ENCODE results near the gene RASA2. TPM values are rescaled to one million over a fixed set of nuclear protein-coding genes. Genes with fewer than 3 reads are reported as not detected.
"Not testable (repeated sequence)": the region's sequence is repeated elsewhere in the genome, so short reads cannot be mapped to it uniquely, and the experiment has no call there.

RASA2 gene
- polyA plus RNA-seq, 1 donor (not counting 4 experiments of a cell fraction or from before 2014, with no cell fraction given): 10.3 TPM

DNA sequence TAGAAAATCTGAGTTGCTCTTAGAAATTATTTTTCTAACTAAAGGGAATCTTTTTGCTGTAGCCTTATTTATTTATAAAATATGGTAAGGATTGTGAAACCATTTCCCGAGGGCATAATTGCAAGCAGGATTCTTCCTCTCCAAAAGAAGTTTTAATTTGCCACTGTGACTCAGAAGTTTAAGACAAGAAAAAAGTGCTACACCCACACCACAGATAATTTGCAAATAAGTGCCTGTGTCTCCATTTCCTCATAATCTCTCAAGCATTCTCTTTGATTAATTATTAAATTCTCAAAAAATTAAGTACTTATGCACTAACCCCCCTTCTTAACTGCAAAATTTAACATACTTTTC is 43.6 kb downstream of the RASA2 start:
- Histone ChIP-seq H3K9me3 (ENCODE audit: control insufficient read depth, low read depth, low read length) (no peaks in the 10 kb centered on the region), H3K27ac (ENCODE audit: control insufficient read depth, insufficient read depth, low read length) (peak overlapping the region; percentile 80), H3K79me2 (ENCODE audit: control insufficient read depth, insufficient read depth, low read length) (peaks cover 10% of the 10 kb centered on the region), H3K36me3 (ENCODE audit: control insufficient read depth in 2 of 2, extremely low read depth in 1 of 2, insufficient read depth in 2 of 2, low read length in 2 of 2) (peaks cover 0 to 2% of the 10 kb centered on the region in 2 experiments), H3K9me1 (ENCODE audit: control insufficient read depth, extremely low read depth, insufficient read depth, low read length) (no peaks in the 10 kb centered on the region), H3K9ac (ENCODE audit: control insufficient read depth, extremely low read depth, insufficient read depth, low read length) (peak overlapping the region; percentile 62), H3K4me1 (ENCODE audit: control insufficient read depth, extremely low read depth, insufficient read depth, low read length) (peaks cover 34% of the 10 kb centered on the region), H4K20me1 (ENCODE audit: control insufficient read depth, extremely low read depth, insufficient read depth, low read length) (no peaks in the 10 kb centered on the region), H3K4me2 (ENCODE audit: control insufficient read depth, extremely low read depth, insufficient read depth, low read depth, low read length) (peak overlapping the region; percentile 86), H3K4me3 (ENCODE audit: control insufficient read depth in 2 of 3, extremely low read depth in 1 of 3, insufficient read depth in 2 of 3, low read depth in 1 of 3, low read length in 3 of 3) (peak overlapping the region in 2 of 3 experiments; percentile 26 to 53), H3K27me3 (ENCODE audit: control insufficient read depth, extremely low read depth, insufficient read depth, low read length) (no peaks in the 10 kb centered on the region), H2AFZ (ENCODE audit: control insufficient read depth, low read length) (no peak overlapping the region)
- no peak for TF ChIP-seq EZH2 (IDR thresholded peaks at IDR 0.05; ENCODE audit: low read length)
- TF ChIP-seq, protein P1, sequence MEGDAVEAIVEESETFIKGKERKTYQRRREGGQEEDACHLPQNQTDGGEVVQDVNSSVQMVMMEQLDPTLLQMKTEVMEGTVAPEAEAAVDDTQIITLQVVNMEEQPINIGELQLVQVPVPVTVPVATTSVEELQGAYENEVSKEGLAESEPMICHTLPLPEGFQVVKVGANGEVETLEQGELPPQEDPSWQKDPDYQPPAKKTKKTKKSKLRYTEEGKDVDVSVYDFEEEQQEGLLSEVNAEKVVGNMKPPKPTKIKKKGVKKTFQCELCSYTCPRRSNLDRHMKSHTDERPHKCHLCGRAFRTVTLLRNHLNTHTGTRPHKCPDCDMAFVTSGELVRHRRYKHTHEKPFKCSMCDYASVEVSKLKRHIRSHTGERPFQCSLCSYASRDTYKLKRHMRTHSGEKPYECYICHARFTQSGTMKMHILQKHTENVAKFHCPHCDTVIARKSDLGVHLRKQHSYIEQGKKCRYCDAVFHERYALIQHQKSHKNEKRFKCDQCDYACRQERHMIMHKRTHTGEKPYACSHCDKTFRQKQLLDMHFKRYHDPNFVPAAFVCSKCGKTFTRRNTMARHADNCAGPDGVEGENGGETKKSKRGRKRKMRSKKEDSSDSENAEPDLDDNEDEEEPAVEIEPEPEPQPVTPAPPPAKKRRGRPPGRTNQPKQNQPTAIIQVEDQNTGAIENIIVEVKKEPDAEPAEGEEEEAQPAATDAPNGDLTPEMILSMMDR (optimal IDR thresholded peaks at IDR 0.05 in 1 of 3, IDR thresholded peaks at IDR 0.05 in 1 of 3, conservative IDR thresholded peaks at IDR 0.05 in 1 of 3; ENCODE audit: extremely low read depth in 1 of 3, insufficient read depth in 2 of 3, low read length in 3 of 3): no peak
- peak; percentile 20 for FAIRE-seq
- DNase-seq (ENCODE audit: low read depth, low spot score): no peak
- dilution Hi-C loops (cut with MboI; ENCODE audit: extremely low pct_ligation_motif_present, low sequenced_read_pairs): no loop called here

DNA sequence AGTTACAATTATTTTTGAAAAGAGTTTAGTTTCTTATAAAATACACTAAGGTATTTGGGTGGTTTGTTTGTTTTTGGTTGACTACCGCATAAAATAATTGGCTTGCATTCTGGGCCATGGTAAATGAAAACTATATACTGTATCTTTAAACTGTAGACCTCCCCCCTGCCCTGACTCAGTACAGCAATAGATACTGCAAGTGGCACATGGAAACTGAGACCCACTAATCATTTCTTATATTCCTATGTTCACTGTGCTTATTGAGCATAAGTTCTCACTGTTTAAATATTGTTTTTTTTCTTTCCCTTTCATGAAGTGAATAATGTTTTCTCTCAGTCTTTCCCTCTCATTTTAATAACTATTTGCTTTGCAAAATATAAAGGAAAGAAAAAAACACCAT is 45.8 kb downstream of the RASA2 start:
- no peak overlapping the region for H3K27ac ChIP-seq (ENCODE audit: control insufficient read depth, insufficient read depth, low read length)
- H2AFZ ChIP-seq (ENCODE audit: control insufficient read depth, low read length): no peak overlapping the region
- H3K4me3 ChIP-seq (ENCODE audit: control insufficient read depth in 2 of 3, extremely low read depth in 1 of 3, insufficient read depth in 2 of 3, low read depth in 1 of 3, low read length in 3 of 3): no peak overlapping the region
- no peaks in the 10 kb centered on the region for H3K9me3 ChIP-seq (ENCODE audit: control insufficient read depth, low read depth, low read length)
- FAIRE-seq (no peak), DNase-seq (ENCODE audit: low read depth, low spot score) (no peak)
- H3K36me3 ChIP-seq (ENCODE audit: control insufficient read depth in 2 of 2, extremely low read depth in 1 of 2, insufficient read depth in 2 of 2, low read length in 2 of 2): peaks cover 0 to 4% of the 10 kb centered on the region in 2 experiments
- no peaks in the 10 kb centered on the region for H3K9me1 ChIP-seq (ENCODE audit: control insufficient read depth, extremely low read depth, insufficient read depth, low read length)
- TF ChIP-seq, protein P1 (optimal IDR thresholded peaks at IDR 0.05 in 1 of 3, IDR thresholded peaks at IDR 0.05 in 1 of 3, conservative IDR thresholded peaks at IDR 0.05 in 1 of 3; ENCODE audit: extremely low read depth in 1 of 3, insufficient read depth in 2 of 3, low read length in 3 of 3): no peak
- no peak for TF ChIP-seq EZH2 (IDR thresholded peaks at IDR 0.05; ENCODE audit: low read length)
- dilution Hi-C loops (cut with MboI; ENCODE audit: extremely low pct_ligation_motif_present, low sequenced_read_pairs): no loop called here
- H3K4me2 ChIP-seq (ENCODE audit: control insufficient read depth, extremely low read depth, insufficient read depth, low read depth, low read length): no peak overlapping the region
- no peaks in the 10 kb centered on the region for H4K20me1 ChIP-seq (ENCODE audit: control insufficient read depth, extremely low read depth, insufficient read depth, low read length)
- H3K4me1 ChIP-seq (ENCODE audit: control insufficient read depth, extremely low read depth, insufficient read depth, low read length): peaks cover 29% of the 10 kb centered on the region
- peaks cover 3% of the 10 kb centered on the region for H3K79me2 ChIP-seq (ENCODE audit: control insufficient read depth, insufficient read depth, low read length)
- H3K9ac ChIP-seq (ENCODE audit: control insufficient read depth, extremely low read depth, insufficient read depth, low read length): no peak overlapping the region
- H3K27me3 ChIP-seq (ENCODE audit: control insufficient read depth, extremely low read depth, insufficient read depth, low read length): no peaks in the 10 kb centered on the region

DNA sequence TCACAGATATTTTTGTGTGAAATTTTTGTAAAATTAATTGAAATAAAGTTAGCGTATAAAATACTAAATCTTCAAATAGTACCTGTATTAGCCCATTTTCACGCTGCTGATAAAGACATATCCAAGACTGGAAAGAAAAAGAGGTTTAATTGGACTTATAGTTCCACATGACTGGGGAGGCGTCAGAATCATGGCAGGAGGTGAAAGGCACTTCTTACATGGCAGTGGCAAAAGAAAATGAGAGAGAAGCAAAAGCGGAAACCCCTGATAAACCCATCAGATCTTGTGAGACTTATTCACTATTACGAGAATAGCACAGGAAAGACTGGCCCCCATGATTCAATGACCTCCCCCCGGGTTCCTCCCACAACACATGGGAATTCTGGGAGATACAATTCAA is 49.2 kb downstream of the RASA2 start:
- H3K36me3 ChIP-seq (ENCODE audit: control insufficient read depth in 2 of 2, extremely low read depth in 1 of 2, insufficient read depth in 2 of 2, low read length in 2 of 2); H3K9me3 ChIP-seq (ENCODE audit: control insufficient read depth, low read depth, low read length); H3K27me3 ChIP-seq (ENCODE audit: control insufficient read depth, extremely low read depth, insufficient read depth, low read length); H3K9me1 ChIP-seq (ENCODE audit: control insufficient read depth, extremely low read depth, insufficient read depth, low read length); H3K9ac ChIP-seq (ENCODE audit: control insufficient read depth, extremely low read depth, insufficient read depth, low read length); FAIRE-seq; dilution Hi-C loops (cut with MboI; ENCODE audit: extremely low pct_ligation_motif_present, low sequenced_read_pairs); H3K4me1 ChIP-seq (ENCODE audit: control insufficient read depth, extremely low read depth, insufficient read depth, low read length); H4K20me1 ChIP-seq (ENCODE audit: control insufficient read depth, extremely low read depth, insufficient read depth, low read length); DNase-seq (ENCODE audit: low read depth, low spot score); H2AFZ ChIP-seq (ENCODE audit: control insufficient read depth, low read length); H3K4me3 ChIP-seq (ENCODE audit: control insufficient read depth in 2 of 3, extremely low read depth in 1 of 3, insufficient read depth in 2 of 3, low read depth in 1 of 3, low read length in 3 of 3); H3K4me2 ChIP-seq (ENCODE audit: control insufficient read depth, extremely low read depth, insufficient read depth, low read depth, low read length); H3K27ac ChIP-seq (ENCODE audit: control insufficient read depth, insufficient read depth, low read length); H3K79me2 ChIP-seq (ENCODE audit: control insufficient read depth, insufficient read depth, low read length): not testable (repeated sequence)
